Spleen (tissue), 11 donors: ENCODE measurements around the gene AOAH. TPM values are rescaled to one million over a fixed set of nuclear protein-coding genes. Genes with fewer than 3 reads are reported as not detected.

Experiments
- DNase-seq: peaks from one replicate; pipeline ENCODE4 v3.0.0-alpha.2; 2020
- H3K27ac ChIP-seq, 8 donors: fragments of 200-600 bp; sonication (generic) in 7 of 8; 1 replicate in 4 of 8; 2 replicates in 4 of 8; pipeline versions ENCODE4 v1.5.0 to v1.8.0; 2016 to 2021; ENCODE audit warnings: inconsistent platforms in 4 of 8, mild to moderate bottlenecking in 4 of 8, moderate library complexity in 1 of 8
- H3K27me3 ChIP-seq, 7 donors: fragments of 200-600 bp; sonication (generic) in 6 of 7; replicated peaks in 1 of 7; 1 replicate in 4 of 7; 2 replicates in 3 of 7; pipeline versions ENCODE4 v1.5.0 to v1.8.0; 2016 to 2021; ENCODE audit warnings: inconsistent platforms in 3 of 7, mild to moderate bottlenecking in 1 of 7
- H3K36me3 ChIP-seq, 6 donors: fragments of 200-600 bp; sonication (generic) in 5 of 6; 1 replicate in 4 of 6; 2 replicates in 2 of 6; pipeline versions ENCODE4 v1.5.0 to v1.8.0; 2016 to 2021; ENCODE audit warnings: inconsistent platforms in 2 of 6
- H3K4me1 ChIP-seq, 6 donors: fragments of 200-600 bp; sonication (generic) in 5 of 6; 1 replicate in 3 of 6; 2 replicates in 3 of 6; pipeline versions ENCODE4 v1.5.0 to v1.8.0; 2016 to 2021; ENCODE audit warnings: inconsistent platforms in 3 of 6
- H3K4me3 ChIP-seq, 8 donors: fragments of 200-600 bp; sonication (generic) in 7 of 8; 1 replicate in 4 of 8; 2 replicates in 4 of 8; pipeline versions ENCODE4 v1.5.0 to v1.8.0; 2016 to 2021; ENCODE audit warnings: inconsistent platforms in 4 of 8, mild to moderate bottlenecking in 4 of 8, moderate library complexity in 2 of 8
- H3K9me3 ChIP-seq, 8 donors: fragments of 200-600 bp; sonication (generic) in 7 of 8; 1 replicate in 4 of 8; 2 replicates in 4 of 8; pipeline versions ENCODE4 v1.5.0 to v1.8.0; 2016 to 2021; ENCODE audit warnings: inconsistent platforms in 4 of 8
- CTCF ChIP-seq, 11 experiments: fragments of 200-600 bp in 7 of 11; fragments of 450-650 bp in 4 of 11; sonication (generic) in 4 of 11; IDR thresholded peaks in 8 of 11; conservative IDR thresholded peaks in 3 of 11; 1 replicate in 7 of 11; 2 replicates in 4 of 11; pipeline versions ENCODE4 v1.4.0 to v1.8.0; 2016 to 2021; ENCODE audit warnings: antibody characterized with exemption in 11 of 11, inconsistent platforms in 4 of 11, mild to moderate bottlenecking in 1 of 11
- POLR2A ChIP-seq, 3 donors: fragments of 450-650 bp; IDR thresholded peaks; one replicate each; pipeline ENCODE4 v1.5.1; 2017; ENCODE audit warnings: antibody characterized with exemption in 3 of 3, mild to moderate bottlenecking in 1 of 3
- POLR2AphosphoS5 ChIP-seq, 3 donors: sonication (generic); formaldehyde crosslinking; IDR thresholded peaks; one replicate each; pipeline ENCODE4 v1.5.1; 2017; ENCODE audit warnings: antibody characterized with exemption in 3 of 3
- WGBS, 5 donors: extraction: QIAGEN DNeasy Blood & Tissue Kit in 3 of 5; methylation state at CpG; one replicate each; pipeline versions ENCODE4 v1.1.5 to v1.1.7; 2013 to 2018; 5-methylcytosine and 5-hydroxymethylcytosine counted together
- intact Hi-C: fragments of 100-400 bp; cut with DNase I; formaldehyde crosslinking; loops from one replicate; pipeline ENCODE4 v1.15.0; 2023; ENCODE audit warnings: low total_unique reads
- polyA plus RNA-seq, 3 donors: library from polyadenylated mRNA; stranded (reverse); fragments of 200-250 nt; gene quantifications; one replicate each; pipeline ENCODE4 v1.2.1, GENCODE V29; 2013
- total RNA-seq, 7 donors: library from RNA; depleted of rRNA in 3 of 7; stranded (reverse); fragments of >200 nt in 3 of 7; fragmentation: NEBNext Ultra II Directional in 4 of 7; extraction: Animal tissue kit (Norgen Biotek cat#: 25700) in 4 of 7; gene quantifications; one replicate each; pipeline versions ENCODE4 v1.1.0 to v1.2.1, GENCODE V29; 2016 to 2021
- donor health status: healthy with polysubstance abuse.
- donor health status: DM: no; HTN: no; CAD: no; lungs with moderate emphysema.
- donor health status: DM: no; HTN: no; CAD: no.
- donor health status: Bipolar disorder and iron deficiency.
- donor health status: healthy.
- donor health status: DM: no; HTN: no; CAD: no.
- donor health status: DM: yes; HTN: yes; CAD: no.

Gene AOAH
- total and polyA plus RNA-seq, 10 donors, result 30.3 to 316 (median 191) TPM

- Histone ChIP-seq H3K4me3 (no peak overlapping the region), H3K36me3 (peaks cover 0 to 38% (median 0%) of the 10 kb centered on the region in 6 donors), H3K9me3 (no peaks in the 10 kb centered on the region), H3K27ac (peak overlapping the region in 3 of 8 donors; percentile 52 to 66 (median 54)), H3K27me3 (no peaks in the 10 kb centered on the region), H3K4me1 (peaks cover 0 to 79% (median 13%) of the 10 kb centered on the region in 6 donors)
- TF ChIP-seq POLR2AphosphoS5 (IDR thresholded peaks at IDR 0.05) (no peak), POLR2A (IDR thresholded peaks at IDR 0.05) (no peak), CTCF (IDR thresholded peaks at IDR 0.05 in 8 of 11, conservative IDR thresholded peaks at IDR 0.05 in 3 of 11) (no peak)
- DNase-seq, result no peak
- intact Hi-C loops, result no loop called here
- WGBS, 5 donors, result 53 to 63% (median 59%) methylated on average over 6 of the region's 6 CpGs
These were observed 33.6 kb downstream of the AOAH start for GRCh38 chr7:36690514-36691187.

GRCh38 chr7:36690041-36690440, 34.3 kb downstream of the AOAH start:
- TF ChIP-seq POLR2A (IDR thresholded peaks at IDR 0.05) (no peak), POLR2AphosphoS5 (IDR thresholded peaks at IDR 0.05) (no peak), CTCF (IDR thresholded peaks at IDR 0.05 in 8 of 11, conservative IDR thresholded peaks at IDR 0.05 in 3 of 11) (no peak)
- H3K9me3 ChIP-seq, result no peaks in the 10 kb centered on the region
- DNase-seq, result no peak
- intact Hi-C loops, result no loop called here
- no peaks in the 10 kb centered on the region for H3K27me3 ChIP-seq
- WGBS, 5 donors, result 89 to 94% (median 91%) methylated on average over 4 of the region's 4 CpGs
- H3K4me1 ChIP-seq, result peaks cover 0 to 75% (median 13%) of the 10 kb centered on the region in 6 donors
- no peak overlapping the region for H3K4me3 ChIP-seq
- peak overlapping the region in 3 of 8 donors; percentile 52 to 66 (median 54) for H3K27ac ChIP-seq
- H3K36me3 ChIP-seq, result peaks cover 0 to 38% (median 0%) of the 10 kb centered on the region in 6 donors

- peak overlapping the region in 3 of 8 donors; percentile 41 to 62 (median 45) for H3K27ac ChIP-seq
- no peak overlapping the region for H3K4me3 ChIP-seq
- WGBS, 5 donors, result 68 to 86% (median 69%) methylated on average over 5 of the region's 5 CpGs
- no peaks in the 10 kb centered on the region for H3K9me3 ChIP-seq
- H3K27me3 ChIP-seq, result no peaks in the 10 kb centered on the region
- H3K36me3 ChIP-seq, result peaks cover 0 to 38% (median 0%) of the 10 kb centered on the region in 6 donors
- DNase-seq, result no peak
- intact Hi-C loops, result no loop called here
- no peak for TF ChIP-seq POLR2A (IDR thresholded peaks at IDR 0.05)
- TF ChIP-seq POLR2AphosphoS5 (IDR thresholded peaks at IDR 0.05), result peak in 1 of 3 donors; percentile 62
- H3K4me1 ChIP-seq, result peaks cover 0 to 75% (median 10%) of the 10 kb centered on the region in 6 donors
These were observed 37.8 kb downstream of the AOAH start for GRCh38 chr7:36686499-36686898.

- Histone ChIP-seq H3K36me3 (peaks cover 0 to 35% (median 0%) of the 10 kb centered on the region in 6 donors), H3K27ac (no peak overlapping the region), H3K4me1 (peaks cover 0 to 71% (median 0%) of the 10 kb centered on the region in 6 donors), H3K4me3 (no peak overlapping the region), H3K27me3 (no peaks in the 10 kb centered on the region), H3K9me3 (no peaks in the 10 kb centered on the region)
- WGBS, 5 donors, result 78 to 85% (median 79%) methylated on average over 3 of the region's 3 CpGs
- no peak for DNase-seq
- TF ChIP-seq POLR2A (IDR thresholded peaks at IDR 0.05) (no peak), POLR2AphosphoS5 (IDR thresholded peaks at IDR 0.05) (no peak), CTCF (IDR thresholded peaks at IDR 0.05 in 8 of 11, conservative IDR thresholded peaks at IDR 0.05 in 3 of 11) (no peak)
- intact Hi-C loops, result no loop called here
These were observed 39.3 kb downstream of the AOAH start for GRCh38 chr7:36684954-36685353.
